HG02938 (cell line): ENCODE results near the gene DNAJC11.

Experiments
- ATAC-seq: cut with Tn5 transposase; IDR thresholded peaks from one replicate; pipeline ENCODE4 v1.9.1; 2021; ENCODE audit warnings: mild to moderate bottlenecking, moderate library complexity; ENCODE audit not compliant: unreplicated experiment

DNAJC11 gene

DNA sequence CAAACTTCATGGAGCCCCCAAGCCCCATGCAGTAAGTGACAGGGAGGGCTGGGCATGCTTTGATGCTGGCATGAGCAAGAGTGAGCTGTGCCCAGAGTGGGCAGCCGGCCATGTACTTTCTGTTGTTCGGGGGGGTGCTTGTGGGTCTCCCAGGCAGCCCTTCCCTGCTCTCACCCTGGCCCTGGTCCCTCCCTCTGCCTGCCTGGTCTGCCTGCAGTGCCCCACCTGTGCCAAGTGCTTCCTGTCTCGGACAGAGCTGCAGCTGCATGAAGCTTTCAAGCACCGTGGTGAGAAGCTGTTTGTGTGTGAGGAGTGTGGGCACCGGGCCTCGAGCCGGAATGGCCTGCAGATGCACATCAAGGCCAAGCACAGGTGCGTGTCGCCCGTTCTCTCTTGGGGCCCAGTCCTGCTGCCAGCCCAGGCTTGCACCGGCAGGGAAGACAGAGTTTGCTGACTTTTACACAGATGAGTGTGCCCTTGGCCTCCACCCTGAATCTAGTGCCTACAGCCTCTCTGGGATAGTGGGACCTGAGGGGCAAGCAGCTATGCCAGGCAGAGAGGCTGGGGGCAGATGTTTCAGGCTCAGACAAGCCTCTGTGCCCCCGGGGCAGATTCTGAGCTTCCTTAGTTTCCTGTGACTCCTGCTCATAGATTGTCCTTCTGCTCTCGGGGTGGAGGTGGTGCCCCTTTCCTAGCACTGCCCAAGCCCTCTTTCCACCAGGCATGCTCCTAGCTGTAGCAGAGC, 114.2 kb downstream of the DNAJC11 start:
- no peak for ATAC-seq

DNA sequence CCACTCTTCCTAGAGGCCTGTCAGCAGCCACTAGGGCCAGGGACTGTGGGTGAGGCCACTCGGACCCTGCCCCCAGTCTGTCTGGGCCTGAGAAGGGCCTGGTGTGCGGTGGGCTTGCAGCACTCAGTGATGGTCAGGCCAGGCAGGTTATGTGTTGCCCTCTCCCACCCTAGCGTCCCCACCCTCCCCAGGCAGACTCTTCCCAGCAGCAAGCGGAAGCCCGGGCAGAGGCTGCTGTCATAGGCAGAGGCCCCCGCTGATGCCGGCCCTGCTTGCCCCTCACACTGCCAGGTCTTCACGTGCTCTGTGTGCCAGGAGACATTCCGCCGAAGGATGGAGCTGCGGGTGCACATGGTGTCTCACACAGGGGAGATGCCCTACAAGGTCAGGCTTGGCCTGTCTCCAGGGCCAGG, 115.2 kb downstream of the DNAJC11 start:
- ATAC-seq: no peak

DNA sequence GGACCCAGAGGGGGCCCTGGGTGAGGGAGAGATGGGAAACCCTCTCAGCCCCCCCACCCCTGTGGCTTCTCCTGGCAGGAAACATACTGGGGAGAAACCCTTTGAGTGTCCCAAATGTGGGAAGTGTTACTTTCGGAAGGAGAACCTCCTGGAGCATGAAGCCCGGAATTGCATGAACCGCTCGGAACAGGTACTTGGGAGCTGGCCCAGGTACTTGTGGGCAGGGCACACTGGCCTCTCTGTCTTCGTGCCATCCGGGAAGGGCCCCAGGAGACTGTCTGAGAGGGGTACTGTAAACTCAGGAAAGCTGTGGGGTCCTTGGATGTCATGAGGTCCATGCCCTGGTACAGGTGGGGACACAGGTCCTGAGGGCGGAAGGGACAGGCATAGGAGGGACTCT, 115.8 kb downstream of the DNAJC11 start:
- no peak for ATAC-seq

DNA sequence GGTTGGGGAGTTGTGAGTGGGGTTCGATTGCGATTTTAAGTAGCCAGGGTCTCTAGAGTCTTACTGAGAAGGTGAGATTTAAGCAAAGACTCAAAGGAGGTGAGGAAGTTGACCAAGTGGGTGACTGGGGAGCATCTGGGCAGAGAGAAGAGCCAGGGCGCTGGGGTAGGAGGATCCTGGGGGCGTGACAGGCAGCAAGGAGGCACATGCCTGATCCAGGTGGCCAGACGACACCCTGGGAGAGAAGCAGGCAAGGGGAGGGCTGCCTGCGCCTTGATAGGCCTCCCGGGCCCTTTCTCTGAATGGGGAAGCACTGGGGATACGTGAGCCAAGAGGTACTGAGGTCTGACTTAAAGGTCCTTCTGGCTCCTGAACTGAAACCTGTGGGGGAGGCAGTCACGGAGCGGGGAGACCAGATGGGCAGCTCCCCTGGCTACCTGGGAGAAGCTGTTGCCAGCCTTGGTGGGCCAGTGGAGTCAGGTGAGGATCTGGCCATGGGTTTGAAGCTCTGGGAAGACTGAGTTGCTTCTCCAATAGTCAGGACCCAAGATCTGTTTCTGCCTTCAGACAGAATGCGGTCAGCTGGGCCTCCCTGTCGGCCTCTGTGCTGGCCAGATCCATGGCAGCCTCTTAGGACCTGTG, 116.4 kb downstream of the DNAJC11 start:
- ATAC-seq: no peak
